ENCODE results near the gene NKX3-2. TPM values are rescaled to one million over a fixed set of nuclear protein-coding genes. Genes with fewer than 3 reads are reported as not detected.

Gene NKX3-2
- total RNA-seq (ENCODE audit: low replicate concordance): 0.15 TPM in 1 of 2 replicates, not detected in the other

DNA sequence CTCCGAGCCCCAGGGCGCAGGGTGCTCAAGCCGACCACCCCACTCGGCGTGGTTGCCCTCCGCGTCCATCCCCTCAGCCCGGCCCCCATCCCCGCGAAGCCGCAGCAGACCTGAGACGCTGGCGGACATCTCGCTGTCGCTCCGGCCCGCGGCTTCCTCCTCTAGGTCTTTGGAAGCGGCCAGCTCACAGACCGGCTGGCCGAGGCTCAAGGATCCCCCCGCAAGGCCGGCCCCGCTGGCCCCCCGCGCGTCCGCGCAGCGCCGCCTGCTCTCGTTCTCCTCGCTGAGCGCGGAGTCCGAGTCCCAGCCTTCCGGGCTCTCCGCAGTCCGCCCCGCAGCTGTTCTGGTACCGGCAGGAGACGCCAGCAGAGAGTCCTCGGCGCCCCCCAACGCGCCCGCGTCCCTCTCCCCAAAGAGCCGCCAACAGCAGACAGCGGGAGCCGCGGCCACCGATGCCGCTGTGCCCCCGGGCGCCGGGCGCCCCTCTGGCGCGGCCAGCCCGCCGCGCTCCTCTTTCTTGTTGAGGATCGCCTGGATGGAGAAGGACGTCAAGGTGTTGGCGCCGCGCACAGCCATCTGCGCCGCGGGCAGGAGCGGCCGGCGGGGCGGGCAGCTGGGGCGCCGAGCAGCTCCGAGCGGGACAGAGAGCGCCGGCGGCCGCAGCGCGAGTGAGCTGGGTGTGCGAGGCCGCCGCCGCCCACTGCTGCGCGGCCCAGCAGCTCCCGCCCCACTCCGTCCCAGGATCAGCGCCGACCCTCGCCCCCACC lies at the start of gene NKX3-2:
Gene NKX3-2, minus strand, starts transcription at position 670 of the 767 bp plus-strand sequence. Its CDS starts 94 bp downstream, at position 576.

Other genes with a start within 250 kb of the NKX3-2 start
- 6.0 and 9.7 TPM in 2 replicates for gene RAB28, start 60.2 kb downstream of the NKX3-2 start, total RNA-seq (ENCODE audit: low replicate concordance)
- gene BOD1L1, start 83.2 kb upstream of the NKX3-2 start, total RNA-seq (ENCODE audit: low replicate concordance): 22.0 and 22.7 TPM in 2 replicates